ENCODE measurements around the gene MTREX.

DNA sequence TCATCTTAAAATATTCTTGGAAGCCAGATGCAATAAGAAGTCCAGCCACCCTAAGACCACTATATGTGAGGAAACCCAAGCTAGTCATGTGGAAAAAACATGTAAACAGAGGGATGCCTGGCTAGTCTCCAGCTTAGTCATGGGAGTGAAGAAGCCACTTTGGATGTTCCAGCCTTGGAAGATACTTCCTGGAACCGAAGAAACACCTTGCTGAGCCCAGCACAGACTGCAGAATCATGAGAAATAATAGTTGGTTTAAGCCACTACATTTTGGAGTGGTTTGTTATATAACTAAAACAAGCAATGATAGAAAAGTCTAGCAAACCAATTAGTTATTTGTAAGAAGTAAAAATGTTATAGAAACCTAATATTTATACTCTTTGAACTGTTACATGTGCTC, 12.9 kb upstream of the MTREX start:
- TF ChIP-seq, protein P1, sequence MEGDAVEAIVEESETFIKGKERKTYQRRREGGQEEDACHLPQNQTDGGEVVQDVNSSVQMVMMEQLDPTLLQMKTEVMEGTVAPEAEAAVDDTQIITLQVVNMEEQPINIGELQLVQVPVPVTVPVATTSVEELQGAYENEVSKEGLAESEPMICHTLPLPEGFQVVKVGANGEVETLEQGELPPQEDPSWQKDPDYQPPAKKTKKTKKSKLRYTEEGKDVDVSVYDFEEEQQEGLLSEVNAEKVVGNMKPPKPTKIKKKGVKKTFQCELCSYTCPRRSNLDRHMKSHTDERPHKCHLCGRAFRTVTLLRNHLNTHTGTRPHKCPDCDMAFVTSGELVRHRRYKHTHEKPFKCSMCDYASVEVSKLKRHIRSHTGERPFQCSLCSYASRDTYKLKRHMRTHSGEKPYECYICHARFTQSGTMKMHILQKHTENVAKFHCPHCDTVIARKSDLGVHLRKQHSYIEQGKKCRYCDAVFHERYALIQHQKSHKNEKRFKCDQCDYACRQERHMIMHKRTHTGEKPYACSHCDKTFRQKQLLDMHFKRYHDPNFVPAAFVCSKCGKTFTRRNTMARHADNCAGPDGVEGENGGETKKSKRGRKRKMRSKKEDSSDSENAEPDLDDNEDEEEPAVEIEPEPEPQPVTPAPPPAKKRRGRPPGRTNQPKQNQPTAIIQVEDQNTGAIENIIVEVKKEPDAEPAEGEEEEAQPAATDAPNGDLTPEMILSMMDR (IDR thresholded peaks at IDR 0.05 in 8 of 11, conservative IDR thresholded peaks at IDR 0.05 in 3 of 11), result no peak
- no peak for TF ChIP-seq POLR2AphosphoS5 (IDR thresholded peaks at IDR 0.05)
- no peak for TF ChIP-seq POLR2A (IDR thresholded peaks at IDR 0.05)

Measured in spleen (tissue), 7 donors.